Measurements from ENCODE around the gene THAP7. TPM values are rescaled to one million over a fixed set of nuclear protein-coding genes. Genes with fewer than 3 reads are reported as not detected.

The THAP7 gene
- total and polyA plus RNA-seq, 2 experiments from 2014 or later: 49.7 to 61.1 TPM

GRCh38 chr22:21022955-21023614 lies 21.2 kb upstream of the THAP7 start:
- TF ChIP-seq CTCF (IDR thresholded peaks at IDR 0.05; ENCODE audit: low read depth, low read length): no peak
- Histone ChIP-seq H3K36me3 (no peaks in the 10 kb centered on the region), H3K9me3 (ENCODE audit: low read depth) (no peaks in the 10 kb centered on the region), H3K27ac (no peak overlapping the region), H3K27me3 (no peaks in the 10 kb centered on the region), H3K4me3 (no peak overlapping the region), H3K4me1 (ENCODE audit: low read depth) (no peaks in the 10 kb centered on the region)
- no peak for DNase-seq (ENCODE audit: low read depth in 1 of 2, low spot score in 1 of 2)

GRCh38 chr22:21022507-21022906 lies 20.6 kb upstream of the THAP7 start:
- no peak for DNase-seq (ENCODE audit: low read depth in 1 of 2, low spot score in 1 of 2)
- H3K4me3 ChIP-seq: no peak overlapping the region
- H3K4me1 ChIP-seq (ENCODE audit: low read depth): no peaks in the 10 kb centered on the region
- H3K9me3 ChIP-seq (ENCODE audit: low read depth): no peaks in the 10 kb centered on the region
- no peaks in the 10 kb centered on the region for H3K27me3 ChIP-seq
- no peak for TF ChIP-seq CTCF (IDR thresholded peaks at IDR 0.05; ENCODE audit: low read depth, low read length)
- no peak overlapping the region for H3K27ac ChIP-seq
- H3K36me3 ChIP-seq: no peaks in the 10 kb centered on the region

GRCh38 chr22:21020802-21021429 lies 19.0 kb upstream of the THAP7 start:
- TF ChIP-seq CTCF (IDR thresholded peaks at IDR 0.05; ENCODE audit: low read depth, low read length): peak; percentile 51
- Histone ChIP-seq H3K9me3 (ENCODE audit: low read depth) (no peaks in the 10 kb centered on the region), H3K36me3 (no peaks in the 10 kb centered on the region), H3K27ac (no peak overlapping the region), H3K4me1 (ENCODE audit: low read depth) (peaks cover 3% of the 10 kb centered on the region), H3K27me3 (no peaks in the 10 kb centered on the region), H3K4me3 (no peak overlapping the region)
- DNase-seq (ENCODE audit: low read depth in 1 of 2, low spot score in 1 of 2): peak; percentile 29

GRCh38 chr22:21018314-21018713 lies 16.4 kb upstream of the THAP7 start:
- Histone ChIP-seq H3K36me3 (no peaks in the 10 kb centered on the region), H3K4me3 (no peak overlapping the region), H3K9me3 (ENCODE audit: low read depth) (no peaks in the 10 kb centered on the region), H3K27me3 (no peaks in the 10 kb centered on the region), H3K27ac (no peak overlapping the region), H3K4me1 (ENCODE audit: low read depth) (peaks cover 11% of the 10 kb centered on the region)
- no peak for DNase-seq (ENCODE audit: low read depth in 1 of 2, low spot score in 1 of 2)
- TF ChIP-seq CTCF (IDR thresholded peaks at IDR 0.05; ENCODE audit: low read depth, low read length): no peak

- TF ChIP-seq CTCF (IDR thresholded peaks at IDR 0.05; ENCODE audit: low read depth, low read length): no peak
- Histone ChIP-seq H3K9me3 (ENCODE audit: low read depth) (no peaks in the 10 kb centered on the region), H3K36me3 (no peaks in the 10 kb centered on the region), H3K4me1 (ENCODE audit: low read depth) (peaks cover 18% of the 10 kb centered on the region), H3K4me3 (no peak overlapping the region), H3K27ac (peak overlapping the region; percentile 52), H3K27me3 (no peaks in the 10 kb centered on the region)
- DNase-seq (ENCODE audit: low read depth in 1 of 2, low spot score in 1 of 2): no peak
Measured at GRCh38 chr22:21016644-21017420, 14.9 kb upstream of the THAP7 start.
